B cell (primary cell): Measurements from ENCODE around the gene CD34.

Experiments
- CTCF ChIP-seq: fragments of 200-600 bp; IDR thresholded peaks from one replicate; pipeline ENCODE4 v1.8.0; 2022; ENCODE audit warnings: antibody characterized with exemption, mild to moderate bottlenecking
- EZH2 ChIP-seq: IDR thresholded peaks from 2 replicates; pipeline ENCODE4 v1.6.1; 2012; ENCODE audit warnings: borderline replicate concordance, low read depth, mild to moderate bottlenecking, moderate library complexity, low read length; ENCODE audit not compliant: insufficient read depth, poor library complexity, severe bottlenecking

GRCh38 chr1:207857447-207857846 lies 53.5 kb downstream of the CD34 start:
- TF ChIP-seq CTCF, result no peak
- no peak for TF ChIP-seq EZH2
